Measurements from ENCODE around the gene HMGN4. TPM values are rescaled to one million over a fixed set of nuclear protein-coding genes. Genes with fewer than 3 reads are reported as not detected.

The HMGN4 gene
- total RNA-seq, 5 donors from 2014 or later (not counting 1 experiment from before 2014, with no cell fraction given) = 49.2 to 92.5 (median 62.7) TPM

GRCh38 chr6:26581164-26581915 is 43.2 kb downstream of the HMGN4 start:
- Mint-ChIP-seq H3K4me3 (no peak overlapping the region), H3K36me3 (no peaks in the 10 kb centered on the region), H3K27ac (no peak overlapping the region), H3K9me3 (peaks cover 6 to 11% (median 10%) of the 10 kb centered on the region in 3 donors), H3K27me3 (peaks cover 13 to 14% of the 10 kb centered on the region in 2 donors), H3K4me1 (peaks cover 12 to 22% (median 18%) of the 10 kb centered on the region in 3 donors)
- no peak overlapping the region for H3K4me3 ChIP-seq (ENCODE audit: control insufficient read depth in 1 of 2, extremely low read depth in 1 of 2, low read length in 1 of 2)
- 83% methylated on average over 1 of the region's 4 CpGs for WGBS (ENCODE audit: insufficient coverage)
- DNase-seq (no peak), ATAC-seq (replicated peaks in 1 of 4) (no peak)
- H3K9me3 ChIP-seq = peaks cover 5% of the 10 kb centered on the region
- POLR2A ChIA-PET = interaction anchor here (0.5 to 0.6 kb wide), 2 partner anchors 42 to 1312 kb away, joined by 3 to 7 read pairs; a partner anchor contains a TSS
- H3K27me3 ChIP-seq (replicated peaks in 1 of 2; ENCODE audit: control insufficient read depth in 2 of 2, extremely low read depth in 1 of 2, insufficient read depth in 2 of 2, low read length in 1 of 2) = peaks cover 6 to 15% of the 10 kb centered on the region in 2 experiments
- no peaks in the 10 kb centered on the region for H3K36me3 ChIP-seq (ENCODE audit: control insufficient read depth in 2 of 2, extremely low read depth in 1 of 2, insufficient read depth in 1 of 2, low read length in 1 of 2)
- H3K4me1 ChIP-seq (ENCODE audit: control insufficient read depth in 1 of 2, extremely low read depth in 1 of 2, insufficient read depth in 2 of 2, low read length in 2 of 2) = peaks cover 6 to 9% of the 10 kb centered on the region in 2 experiments
- no peak overlapping the region for H3K27ac ChIP-seq (ENCODE audit: low read length)
- CTCF ChIA-PET = no interaction called here

GRCh38 chr6:26588965-26589364 is 50.8 kb downstream of the HMGN4 start:
- Histone ChIP-seq H3K36me3 (ENCODE audit: control insufficient read depth in 2 of 2, extremely low read depth in 1 of 2, insufficient read depth in 1 of 2, low read length in 1 of 2) (no peaks in the 10 kb centered on the region), H3K27ac (ENCODE audit: low read length) (no peak overlapping the region), H3K9me3 (no peaks in the 10 kb centered on the region), H3K4me1 (ENCODE audit: control insufficient read depth in 1 of 2, extremely low read depth in 1 of 2, insufficient read depth in 2 of 2, low read length in 2 of 2) (no peaks in the 10 kb centered on the region), H3K27me3 (replicated peaks in 1 of 2; ENCODE audit: control insufficient read depth in 2 of 2, extremely low read depth in 1 of 2, insufficient read depth in 2 of 2, low read length in 1 of 2) (peaks cover 12 to 15% of the 10 kb centered on the region in 2 experiments), H3K4me3 (ENCODE audit: control insufficient read depth in 1 of 2, extremely low read depth in 1 of 2, low read length in 1 of 2) (no peak overlapping the region)
- H3K27me3 Mint-ChIP-seq = peaks cover 19 to 29% of the 10 kb centered on the region in 2 donors
- no peaks in the 10 kb centered on the region for H3K36me3 Mint-ChIP-seq
- 90% methylated on average over 7 of the region's 21 CpGs for WGBS (ENCODE audit: insufficient coverage)
- H3K9me3 Mint-ChIP-seq = no peaks in the 10 kb centered on the region
- no peak overlapping the region for H3K4me3 Mint-ChIP-seq
- DNase-seq (no peak), ATAC-seq (replicated peaks in 1 of 4) (no peak)
- ChIA-PET POLR2A (no interaction called here), CTCF (no interaction called here)
- no peak overlapping the region for H3K27ac Mint-ChIP-seq
- no peaks in the 10 kb centered on the region for H3K4me1 Mint-ChIP-seq

GRCh38 chr6:26592649-26593048 is 54.5 kb downstream of the HMGN4 start:
- ATAC-seq (replicated peaks in 1 of 4) (no peak), DNase-seq (no peak)
- Mint-ChIP-seq H3K4me3 (no peak overlapping the region), H3K36me3 (no peaks in the 10 kb centered on the region), H3K4me1 (peaks cover 0 to 8% (median 7%) of the 10 kb centered on the region in 3 donors), H3K27ac (no peak overlapping the region), H3K27me3 (peaks cover 23 to 35% of the 10 kb centered on the region in 2 donors), H3K9me3 (no peaks in the 10 kb centered on the region)
- 20% methylated on average over 1 of the region's 4 CpGs for WGBS (ENCODE audit: insufficient coverage)
- Histone ChIP-seq H3K4me1 (ENCODE audit: control insufficient read depth in 1 of 2, extremely low read depth in 1 of 2, insufficient read depth in 2 of 2, low read length in 2 of 2) (peaks cover 4 to 11% of the 10 kb centered on the region in 2 experiments), H3K27ac (ENCODE audit: low read length) (no peak overlapping the region), H3K4me3 (ENCODE audit: control insufficient read depth in 1 of 2, extremely low read depth in 1 of 2, low read length in 1 of 2) (no peak overlapping the region), H3K36me3 (ENCODE audit: control insufficient read depth in 2 of 2, extremely low read depth in 1 of 2, insufficient read depth in 1 of 2, low read length in 1 of 2) (no peaks in the 10 kb centered on the region), H3K9me3 (no peaks in the 10 kb centered on the region), H3K27me3 (replicated peaks in 1 of 2; ENCODE audit: control insufficient read depth in 2 of 2, extremely low read depth in 1 of 2, insufficient read depth in 2 of 2, low read length in 1 of 2) (peaks cover 9 to 17% of the 10 kb centered on the region in 2 experiments)
- POLR2A ChIA-PET = interaction anchor here (0.5 to 0.6 kb wide), 4 partner anchors 234 to 557 kb away, joined by 4 to 9 read pairs (median 6); a partner anchor contains a TSS
- CTCF ChIA-PET = interaction anchor here in 1 of 2 donors (0.7 kb wide), 1 partner anchor 21 kb away, joined by 3 read pairs; no protein-coding TSS in a partner anchor

GRCh38 chr6:26593278-26594130 is 55.3 kb downstream of the HMGN4 start:
- Histone ChIP-seq H3K9me3 (no peaks in the 10 kb centered on the region), H3K27ac (ENCODE audit: low read length) (no peak overlapping the region), H3K36me3 (ENCODE audit: control insufficient read depth in 2 of 2, extremely low read depth in 1 of 2, insufficient read depth in 1 of 2, low read length in 1 of 2) (peaks cover 5 to 8% of the 10 kb centered on the region in 2 donors), H3K4me3 (ENCODE audit: control insufficient read depth in 1 of 2, extremely low read depth in 1 of 2, low read length in 1 of 2) (no peak overlapping the region), H3K4me1 (ENCODE audit: control insufficient read depth in 1 of 2, extremely low read depth in 1 of 2, insufficient read depth in 2 of 2, low read length in 2 of 2) (peaks cover 8 to 20% of the 10 kb centered on the region in 2 experiments), H3K27me3 (replicated peaks in 1 of 2; ENCODE audit: control insufficient read depth in 2 of 2, extremely low read depth in 1 of 2, insufficient read depth in 2 of 2, low read length in 1 of 2) (peaks cover 9 to 15% of the 10 kb centered on the region in 2 experiments)
- Mint-ChIP-seq H3K36me3 (peaks cover 7% of the 10 kb centered on the region), H3K9me3 (no peaks in the 10 kb centered on the region), H3K27ac (no peak overlapping the region), H3K4me3 (no peak overlapping the region), H3K27me3 (peaks cover 23 to 35% of the 10 kb centered on the region in 2 donors), H3K4me1 (peaks cover 0 to 16% (median 15%) of the 10 kb centered on the region in 3 donors)
- 55% methylated on average over 17 of the region's 20 CpGs for WGBS (ENCODE audit: insufficient coverage)
- ChIA-PET POLR2A (interaction anchor here (0.5 to 0.6 kb wide), 4 partner anchors 389 to 1838 kb away, joined by 3 to 9 read pairs (median 6); a partner anchor contains a TSS), CTCF (interaction anchor here in 1 of 2 donors (0.6 to 0.9 kb wide), 4 partner anchors 22 to 418 kb away, joined by 3 to 5 read pairs (median 3); no protein-coding TSS in a partner anchor)
- no peak for ATAC-seq (replicated peaks in 1 of 4)
- DNase-seq = no peak

GRCh38 chr6:26594131-26594498 is 55.9 kb downstream of the HMGN4 start:
- H3K9me3 Mint-ChIP-seq = no peaks in the 10 kb centered on the region
- no CpG with 5 or more reads among the region's 6 CpGs for WGBS (ENCODE audit: insufficient coverage)
- peaks cover 6 to 14% of the 10 kb centered on the region in 2 donors for H3K36me3 ChIP-seq (ENCODE audit: control insufficient read depth in 2 of 2, extremely low read depth in 1 of 2, insufficient read depth in 1 of 2, low read length in 1 of 2)
- H3K27me3 ChIP-seq (replicated peaks in 1 of 2; ENCODE audit: control insufficient read depth in 2 of 2, extremely low read depth in 1 of 2, insufficient read depth in 2 of 2, low read length in 1 of 2) = peaks cover 9 to 10% of the 10 kb centered on the region in 2 experiments
- ChIA-PET POLR2A (interaction anchor here (0.5 to 0.6 kb wide), 2 partner anchors 419 to 1300 kb away, joined by 3 to 9 read pairs; no protein-coding TSS in a partner anchor), CTCF (interaction anchor here in 1 of 2 donors (0.9 to 2.1 kb wide), 2 partner anchors 17 to 418 kb away, joined by 3 to 11 read pairs; no protein-coding TSS in a partner anchor)
- no peak overlapping the region for H3K27ac Mint-ChIP-seq
- no peak overlapping the region for H3K4me3 ChIP-seq (ENCODE audit: control insufficient read depth in 1 of 2, extremely low read depth in 1 of 2, low read length in 1 of 2)
- H3K4me3 Mint-ChIP-seq = no peak overlapping the region
- H3K4me1 Mint-ChIP-seq = peaks cover 0 to 20% (median 18%) of the 10 kb centered on the region in 3 donors
- H3K9me3 ChIP-seq = no peaks in the 10 kb centered on the region
- H3K36me3 Mint-ChIP-seq = peaks cover 10% of the 10 kb centered on the region
- no peak for DNase-seq
- H3K27ac ChIP-seq (ENCODE audit: low read length) = no peak overlapping the region
- peaks cover 8 to 22% of the 10 kb centered on the region in 2 experiments for H3K4me1 ChIP-seq (ENCODE audit: control insufficient read depth in 1 of 2, extremely low read depth in 1 of 2, insufficient read depth in 2 of 2, low read length in 2 of 2)
- ATAC-seq (replicated peaks in 1 of 4) = no peak
- peaks cover 23 to 35% of the 10 kb centered on the region in 2 donors for H3K27me3 Mint-ChIP-seq

All from T-cell (primary cell).